ENCODE measurements around the gene POTEC.
"Not testable (repeated sequence)": the region's sequence is repeated elsewhere in the genome, so short reads cannot be mapped to it uniquely, and the experiment has no call there.

POTEC gene

GRCh38 chr18:14473250-14474006 is 70.0 kb downstream of the POTEC start:
- H3K9me3 ChIP-seq (ENCODE audit: control insufficient read depth, insufficient read depth, low read length); H3K9ac ChIP-seq (ENCODE audit: low read depth, low read length); H3K4me1 ChIP-seq (ENCODE audit: insufficient read depth, low read length); H3K36me3 ChIP-seq (ENCODE audit: insufficient read depth, low read length): not testable (repeated sequence)

GRCh38 chr18:14471286-14471685 is 72.1 kb downstream of the POTEC start:
- H3K36me3 ChIP-seq (ENCODE audit: insufficient read depth, low read length); H3K9me3 ChIP-seq (ENCODE audit: control insufficient read depth, insufficient read depth, low read length); H3K4me1 ChIP-seq (ENCODE audit: insufficient read depth, low read length); H3K9ac ChIP-seq (ENCODE audit: low read depth, low read length): not testable (repeated sequence)

DNA sequence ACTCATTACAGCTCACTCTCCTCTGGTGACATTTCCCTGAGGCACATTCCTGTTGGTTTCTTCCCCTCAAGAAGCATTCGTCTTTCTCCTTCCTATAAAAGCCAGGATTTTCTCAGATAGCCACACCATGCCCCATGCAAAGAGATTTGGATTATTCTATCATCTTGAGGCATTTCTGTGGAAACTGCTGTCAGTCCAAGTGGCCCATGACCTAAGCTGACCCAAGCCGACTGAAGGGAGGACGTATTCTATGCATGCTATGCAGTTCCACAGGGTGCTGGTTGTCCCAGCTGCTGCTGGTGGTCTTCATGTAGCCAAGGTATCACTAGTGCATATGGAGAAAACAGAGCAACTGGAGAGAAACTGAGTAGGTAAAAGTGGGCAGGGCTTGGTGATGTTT is 73.0 kb downstream of the POTEC start:
- H3K36me3 ChIP-seq (ENCODE audit: insufficient read depth, low read length); H3K9ac ChIP-seq (ENCODE audit: low read depth, low read length); H3K9me3 ChIP-seq (ENCODE audit: control insufficient read depth, insufficient read depth, low read length); H3K4me1 ChIP-seq (ENCODE audit: insufficient read depth, low read length): not testable (repeated sequence)

DNA sequence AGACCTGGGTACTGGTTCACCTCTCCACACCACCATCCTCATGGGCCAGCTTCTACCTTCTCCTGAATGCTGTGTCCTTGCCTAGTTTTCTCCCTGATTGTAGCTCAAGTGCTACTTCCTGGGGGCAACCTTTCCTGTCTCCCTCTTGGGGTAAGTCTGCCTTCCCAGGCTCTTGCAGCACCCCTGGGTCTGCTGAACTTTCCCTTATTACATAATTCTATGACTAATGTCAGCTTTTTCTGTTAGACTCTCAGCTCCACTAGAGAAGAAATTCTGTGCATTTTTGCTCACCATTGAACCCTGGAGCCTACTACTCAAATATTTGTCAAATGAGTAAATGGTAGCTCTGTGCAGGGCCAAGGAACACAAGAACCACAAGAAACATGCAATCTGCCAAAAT is 73.4 kb downstream of the POTEC start:
- not testable (repeated sequence) for H3K4me1 ChIP-seq (ENCODE audit: insufficient read depth, low read length); H3K36me3 ChIP-seq (ENCODE audit: insufficient read depth, low read length); H3K9me3 ChIP-seq (ENCODE audit: control insufficient read depth, insufficient read depth, low read length); H3K9ac ChIP-seq (ENCODE audit: low read depth, low read length)

DNA sequence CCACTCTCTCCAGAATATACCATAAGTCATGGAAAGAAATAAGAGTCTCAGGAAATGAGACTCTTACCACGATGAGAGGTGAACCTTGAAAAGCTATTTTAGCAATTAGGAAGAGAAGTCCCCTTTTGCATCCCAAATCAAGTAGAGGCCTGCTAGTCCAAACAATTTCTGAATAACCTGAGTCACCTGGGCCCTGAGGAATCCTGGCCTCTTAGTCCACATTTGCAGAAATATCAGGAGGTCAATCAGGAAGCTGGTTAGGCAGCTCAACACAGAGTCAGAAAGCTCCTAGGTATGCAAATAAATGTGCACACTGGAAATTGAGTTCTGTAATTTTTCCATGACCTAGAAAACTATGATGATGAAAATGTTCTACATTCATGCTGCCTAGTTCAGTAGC is 77.4 kb downstream of the POTEC start:
- not testable (repeated sequence) for H3K9ac ChIP-seq (ENCODE audit: low read depth, low read length); H3K36me3 ChIP-seq (ENCODE audit: insufficient read depth, low read length); H3K9me3 ChIP-seq (ENCODE audit: control insufficient read depth, insufficient read depth, low read length); H3K4me1 ChIP-seq (ENCODE audit: insufficient read depth, low read length)
